Activated B cell treated with CpG ODN at 0.5 μM for 24 hours (primary cell): ENCODE data around the gene EFCC1. TPM values are rescaled to one million over a fixed set of nuclear protein-coding genes. Genes with fewer than 3 reads are reported as not detected.

Experiments used
- ATAC-seq: fragments of 200-7000 bp; cut with Tn5 transposase; one replicate; pipeline ENCODE4 v1.10.0; 2021; ENCODE audit warnings: low read depth, mild to moderate bottlenecking, moderate library complexity
- CTCF ChIA-PET: fragments of 350-600 bp; sonication (Branson Sonifier 250); formaldehyde crosslinking; loops from one replicate; lab custom pipeline; 2021; ENCODE audit warnings: antibody characterized with exemption; lab: Charles Lee
- POLR2A ChIA-PET: fragments of 350-600 bp; sonication (Branson Sonifier 250); formaldehyde crosslinking; loops from one replicate; lab custom pipeline; 2021; ENCODE audit warnings: antibody characterized with exemption; lab: Charles Lee
- DNase-seq: peaks from one replicate; pipeline ENCODE4 v3.0.0; 2022
- H3K27ac Mint-ChIP-seq: one replicate; pipeline ENCODE4 v1.8.0; 2020; ENCODE audit warnings: mixed read lengths
- H3K27me3 Mint-ChIP-seq: one replicate; pipeline ENCODE4 v1.8.0; 2021; ENCODE audit warnings: mixed read lengths
- H3K36me3 Mint-ChIP-seq: one replicate; pipeline ENCODE4 v1.8.0; 2021; ENCODE audit warnings: low read depth, mixed read lengths
- H3K4me1 Mint-ChIP-seq: one replicate; pipeline ENCODE4 v1.8.0; 2021; ENCODE audit warnings: mixed read lengths
- H3K4me3 Mint-ChIP-seq: one replicate; pipeline ENCODE4 v1.8.0; 2020; ENCODE audit warnings: mild to moderate bottlenecking, mixed read lengths
- H3K9me3 Mint-ChIP-seq: one replicate; pipeline ENCODE4 v1.8.0; 2020; ENCODE audit warnings: mixed read lengths
- CTCF ChIP-seq: fragments of 200-600 bp; IDR thresholded peaks from one replicate; pipeline ENCODE4 v1.8.0; 2022; ENCODE audit warnings: antibody characterized with exemption, mild to moderate bottlenecking
- intact Hi-C: fragments of 100-400 bp; cut with micrococcal nuclease; formaldehyde crosslinking; loops from one replicate; pipeline ENCODE4 v1.15.1; 2024
- total RNA-seq: library from RNA; stranded (reverse); gene quantifications from 2 replicates; pipeline ENCODE4 v1.2.3, GENCODE V29; 2022

Gene EFCC1
- total RNA-seq, 1 donor from 2014 or later = not detected

- intact Hi-C loops = no loop called here
- POLR2A ChIA-PET = interaction anchor here (0.5 to 0.7 kb wide), 3 partner anchors 40 to 314 kb away, joined by 3 to 5 read pairs (median 5); no protein-coding TSS in a partner anchor
- CTCF ChIA-PET = interaction anchor here (0.9 kb wide), 1 partner anchor 53 kb away, joined by 4 read pairs; no protein-coding TSS in a partner anchor
- Mint-ChIP-seq H3K9me3 (no peaks in the 10 kb centered on the region), H3K4me1 (peaks cover 20% of the 10 kb centered on the region), H3K27me3 (no peaks in the 10 kb centered on the region), H3K27ac (no peak overlapping the region), H3K36me3 (no peaks in the 10 kb centered on the region), H3K4me3 (no peak overlapping the region)
- DNase-seq (no peak), ATAC-seq (no peak)
- no peak for TF ChIP-seq CTCF
Measured at GRCh38 chr3:129023008-129023358, 21.9 kb downstream of the EFCC1 start.

GRCh38 chr3:129023909-129024308 is 22.8 kb downstream of the EFCC1 start:
- no peak overlapping the region for H3K4me3 Mint-ChIP-seq
- intact Hi-C loops = no loop called here
- H3K36me3 Mint-ChIP-seq = no peaks in the 10 kb centered on the region
- ChIA-PET CTCF (no interaction called here), POLR2A (no interaction called here)
- H3K9me3 Mint-ChIP-seq = no peaks in the 10 kb centered on the region
- DNase-seq (no peak), ATAC-seq (no peak)
- no peaks in the 10 kb centered on the region for H3K27me3 Mint-ChIP-seq
- TF ChIP-seq CTCF = no peak
- H3K4me1 Mint-ChIP-seq = peaks cover 12% of the 10 kb centered on the region
- no peak overlapping the region for H3K27ac Mint-ChIP-seq

- TF ChIP-seq CTCF = no peak
- no peak for ATAC-seq
- Mint-ChIP-seq H3K27ac (no peak overlapping the region), H3K27me3 (no peaks in the 10 kb centered on the region), H3K4me1 (peaks cover 12% of the 10 kb centered on the region), H3K4me3 (no peak overlapping the region), H3K36me3 (no peaks in the 10 kb centered on the region), H3K9me3 (no peaks in the 10 kb centered on the region)
- CTCF ChIA-PET = interaction anchor here (3.4 kb wide), 1 partner anchor 9 kb away, joined by 29 read pairs; no protein-coding TSS in a partner anchor
- no peak for DNase-seq
- POLR2A ChIA-PET = interaction anchor here (2.3 kb wide), 1 partner anchor 31 kb away, joined by 7 read pairs; the partner anchor contains the start of gene CFAP92
- intact Hi-C loops = no loop called here
Measured at GRCh38 chr3:129025108-129025507, 24.0 kb downstream of the EFCC1 start.

GRCh38 chr3:129025691-129026435 is 24.8 kb downstream of the EFCC1 start:
- ATAC-seq (no peak), DNase-seq (no peak)
- peak overlapping the region; percentile 85 for H3K4me3 Mint-ChIP-seq
- H3K9me3 Mint-ChIP-seq = no peaks in the 10 kb centered on the region
- H3K27ac Mint-ChIP-seq = peak overlapping the region; percentile 94
- no peak for TF ChIP-seq CTCF
- H3K4me1 Mint-ChIP-seq = peaks cover 12% of the 10 kb centered on the region
- intact Hi-C loops = loop anchor here (2.0 kb wide), 2 partner anchors 95 to 147 kb away; partner anchors contain the start of genes ACAD9 and RAB43
- POLR2A ChIA-PET = interaction anchor here (0.5 to 3.5 kb wide), 7 partner anchors 10 to 433 kb away, joined by 3 to 45 read pairs (median 5); partner anchors contain the start of genes CFAP92, CNBP and RAB43
- H3K36me3 Mint-ChIP-seq = no peaks in the 10 kb centered on the region
- H3K27me3 Mint-ChIP-seq = no peaks in the 10 kb centered on the region
- CTCF ChIA-PET = interaction anchor here (1.3 to 3.4 kb wide), 4 partner anchors 10 to 207 kb away, joined by 5 to 29 read pairs (median 12); partner anchors contain the start of gene CFAP92
